Stimulated activated CD4-positive, alpha-beta T cell treated with anti-CD3 and anti-CD28 coated beads, Interleukin-15, amount 100 ng/mL, for 1 hour (primary cell): Measurements from ENCODE around the gene SLC17A7.
A peak's percentile ranks its signal among the peaks of the same experiment; 100 is the strongest.
"Not testable (repeated sequence)": the region's sequence is repeated elsewhere in the genome, so short reads cannot be mapped to it uniquely, and the experiment has no call there.

Experiments used
- DNase-seq, 2 donors: peaks; one replicate each; pipeline ENCODE4 v3.0.0-alpha.2; 2020; ENCODE audit warnings: low read depth in 1 of 2, low spot score in 1 of 2

The SLC17A7 gene

DNA sequence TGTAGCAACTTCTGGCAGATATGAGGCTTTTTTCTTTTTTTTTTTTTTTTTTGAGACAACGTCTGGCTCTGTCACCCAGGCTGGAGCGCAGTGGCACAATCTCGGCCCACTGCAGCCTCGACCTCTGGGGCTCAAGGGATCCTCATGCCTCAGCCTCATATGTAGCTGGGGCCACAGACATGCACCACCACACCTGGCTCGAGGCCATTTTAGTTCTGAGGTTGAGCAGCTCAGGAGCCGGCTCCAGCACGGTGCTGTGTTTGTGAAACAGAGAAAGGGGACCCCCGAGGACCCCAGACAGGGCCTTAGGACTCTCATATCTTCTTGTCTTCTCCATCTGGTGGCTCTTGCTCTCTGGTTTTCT is 29.3 kb upstream of the SLC17A7 start:
- no peak for DNase-seq

DNA sequence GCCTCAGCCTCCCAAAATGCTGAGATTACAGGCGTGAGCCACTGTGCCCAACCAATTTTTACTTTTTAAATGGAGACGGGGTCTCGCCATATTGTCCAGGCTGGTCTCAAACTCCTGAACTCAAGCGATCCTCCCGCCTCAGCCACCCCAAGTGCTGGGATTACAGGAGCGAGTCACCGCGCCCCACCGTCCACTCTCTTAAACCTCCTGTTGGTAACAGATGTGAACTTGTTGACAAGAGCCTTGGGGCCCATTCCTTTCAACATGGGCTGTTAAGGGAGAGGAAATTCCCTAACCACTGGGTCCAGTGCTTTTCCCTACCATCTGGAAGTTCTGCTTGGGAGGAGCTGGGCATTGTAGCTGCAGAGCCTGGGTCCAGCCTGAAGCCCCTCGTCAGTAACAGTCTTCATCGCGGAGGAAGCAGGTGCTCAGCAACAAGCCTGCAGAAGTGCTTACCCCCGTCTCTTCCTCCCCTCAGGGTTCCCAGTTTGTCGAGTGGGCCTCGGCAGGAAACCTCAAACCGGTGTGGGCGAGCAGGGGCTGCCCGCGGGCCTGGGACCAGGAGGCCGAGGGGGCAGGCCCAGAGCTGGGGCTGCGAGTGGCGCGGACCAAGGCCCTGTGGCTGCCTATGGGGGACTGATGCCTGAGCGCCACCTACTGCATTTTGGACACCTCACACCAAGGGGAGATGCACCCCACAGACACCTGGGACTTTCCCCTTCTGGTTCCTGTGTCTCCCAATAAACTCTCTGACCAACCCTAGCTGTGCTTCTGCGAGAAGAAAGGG is 28.7 kb upstream of the SLC17A7 start:
- peak; percentile 52 to 56 for DNase-seq

DNA sequence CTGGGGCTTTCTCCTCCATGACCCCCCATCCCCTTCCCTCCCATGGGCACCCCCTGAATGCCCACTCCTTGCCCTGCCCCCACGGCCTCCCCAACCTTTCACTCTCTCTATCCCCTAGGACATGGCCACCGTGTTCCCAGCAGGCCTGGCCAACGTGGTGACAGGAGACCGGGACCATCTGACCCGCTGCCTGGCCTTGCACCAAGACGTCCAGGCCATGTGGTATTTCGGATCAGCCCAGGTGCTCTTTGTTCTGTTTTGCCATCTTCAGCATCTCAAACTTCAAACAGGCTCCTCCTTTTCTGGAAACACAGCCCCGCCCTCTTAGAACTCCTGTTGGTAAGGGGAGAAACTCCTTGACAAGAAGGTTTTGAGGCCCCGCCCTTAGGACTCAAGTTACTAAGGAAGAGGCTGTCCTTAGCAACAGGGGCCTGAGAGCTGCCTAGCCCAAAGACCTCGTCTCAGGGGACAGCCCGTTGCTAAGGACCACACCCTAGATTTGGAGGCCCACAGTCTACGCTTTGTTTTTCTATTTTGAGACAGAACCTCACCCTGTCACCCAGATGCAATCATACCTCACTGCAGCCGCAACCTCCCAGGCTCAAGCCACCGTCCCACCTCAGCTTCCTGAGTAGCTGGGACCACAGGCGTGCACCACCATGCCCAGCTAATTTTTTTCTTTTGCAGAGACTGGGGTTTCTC is 27.6 kb upstream of the SLC17A7 start:
- peak in 1 of 2 donors; percentile 76 for DNase-seq

DNA sequence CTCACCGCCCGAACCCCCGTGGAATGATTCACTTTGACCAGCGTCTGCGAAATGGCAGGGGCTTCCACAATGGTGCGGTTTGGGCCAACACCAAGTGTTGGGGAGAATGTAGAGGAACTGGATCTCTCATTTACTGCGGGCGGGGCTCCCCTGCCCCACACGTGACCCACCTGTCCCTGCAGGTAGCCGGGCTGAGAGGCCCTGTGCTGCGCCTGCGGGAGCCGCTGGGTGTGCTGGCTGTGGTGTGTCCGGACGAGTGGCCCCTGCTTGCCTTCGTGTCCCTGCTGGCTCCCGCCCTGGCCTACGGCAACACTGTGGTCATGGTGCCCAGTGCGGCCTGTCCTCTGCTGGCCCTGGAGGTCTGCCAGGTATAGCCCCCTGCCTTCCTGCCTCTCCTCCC is 26.9 kb upstream of the SLC17A7 start:
- no peak for DNase-seq

DNA sequence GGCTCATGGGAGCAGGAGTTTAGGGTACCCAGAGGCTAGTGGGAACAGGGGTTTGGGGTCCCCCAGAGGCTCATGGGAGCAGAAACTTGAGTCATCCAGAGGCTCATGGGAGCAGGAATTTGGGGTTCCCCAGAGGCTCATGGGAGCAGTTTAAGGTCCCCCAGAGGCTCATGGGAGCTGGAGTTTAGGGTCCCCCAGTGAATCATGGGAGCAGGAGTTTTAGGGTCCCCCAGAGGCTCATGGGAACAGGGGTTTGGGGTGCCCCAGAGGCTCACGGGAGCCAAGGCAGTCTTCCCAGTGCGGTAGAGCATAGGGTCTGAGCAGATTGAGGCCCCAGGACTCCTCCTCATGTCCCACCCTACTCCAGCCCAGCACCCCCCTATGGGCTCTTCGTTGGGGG is 24.0 kb upstream of the SLC17A7 start:
- DNase-seq = no peak

DNA sequence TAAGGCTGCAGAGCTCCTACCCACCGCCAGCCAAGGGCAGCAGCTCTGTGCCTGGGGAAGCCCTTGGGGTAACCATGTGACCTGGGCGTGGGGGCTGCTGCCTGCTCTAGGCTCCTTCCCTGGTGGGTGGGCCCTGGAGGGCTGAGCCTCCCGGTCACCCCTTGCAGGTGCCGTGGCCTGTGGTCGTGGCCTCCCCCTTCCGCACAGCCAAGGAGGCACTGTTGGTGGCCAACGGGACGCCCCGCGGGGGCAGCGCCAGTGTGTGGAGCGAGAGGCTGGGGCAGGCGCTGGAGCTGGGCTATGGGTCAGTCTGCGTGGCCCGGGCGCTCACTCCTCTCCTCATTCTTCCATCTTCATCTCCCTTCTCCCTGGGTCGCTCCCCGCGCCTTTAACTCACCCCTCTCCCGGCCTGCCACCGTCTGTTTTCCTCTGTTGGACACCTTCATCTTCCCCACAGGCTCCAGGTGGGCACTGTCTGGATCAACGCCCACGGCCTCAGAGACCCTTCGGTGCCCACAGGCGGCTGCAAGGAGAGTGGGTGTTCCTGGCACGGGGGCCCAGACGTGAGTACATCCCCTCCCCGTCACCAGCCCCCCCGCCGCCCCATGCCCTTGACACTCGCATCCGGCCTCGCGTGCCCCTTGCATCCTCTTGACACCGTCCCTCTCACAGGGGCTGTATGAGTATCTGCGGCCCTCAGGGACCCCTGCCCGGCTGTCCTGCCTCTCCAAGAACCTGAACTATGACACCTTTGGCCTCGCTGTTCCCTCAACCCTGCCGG is 22.8 kb upstream of the SLC17A7 start:
- DNase-seq = no peak

DNA sequence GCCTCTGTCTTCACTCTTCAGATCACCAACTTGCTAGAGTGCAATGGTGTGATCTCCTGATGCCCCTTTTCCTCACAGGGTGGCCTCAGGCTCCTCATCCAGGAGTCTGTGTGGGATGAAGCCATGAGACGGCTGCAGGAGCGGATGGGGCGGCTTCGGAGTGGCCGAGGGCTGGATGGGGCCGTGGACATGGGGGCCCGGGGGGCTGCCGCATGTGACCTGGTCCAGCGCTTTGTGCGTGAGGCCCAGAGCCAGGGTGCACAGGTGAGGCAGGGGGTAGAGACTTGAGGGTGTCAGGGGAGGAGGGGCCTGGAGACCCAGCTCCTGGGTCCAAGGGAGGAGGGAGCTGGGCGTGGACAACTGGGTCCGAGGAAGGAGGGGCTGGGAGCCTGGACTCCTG is 21.2 kb upstream of the SLC17A7 start:
- no peak for DNase-seq

DNA sequence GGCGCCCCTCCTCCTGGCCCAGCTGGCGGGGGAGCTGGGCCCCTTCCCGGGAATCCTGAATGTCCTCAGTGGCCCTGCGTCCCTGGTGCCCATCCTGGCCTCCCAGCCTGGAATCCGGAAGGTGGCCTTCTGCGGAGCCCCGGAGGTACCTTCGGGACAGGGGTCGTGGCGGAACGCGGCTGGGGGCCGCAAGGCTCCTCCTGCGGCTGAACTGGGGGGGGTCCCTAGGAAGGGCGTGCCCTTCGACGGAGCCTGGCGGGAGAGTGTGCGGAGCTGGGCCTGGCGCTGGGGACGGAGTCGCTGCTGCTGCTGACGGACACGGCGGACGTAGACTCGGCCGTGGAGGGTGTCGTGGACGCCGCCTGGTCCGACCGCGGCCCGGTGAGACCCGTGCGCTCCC is 20.3 kb upstream of the SLC17A7 start:
- no peak for DNase-seq

DNA sequence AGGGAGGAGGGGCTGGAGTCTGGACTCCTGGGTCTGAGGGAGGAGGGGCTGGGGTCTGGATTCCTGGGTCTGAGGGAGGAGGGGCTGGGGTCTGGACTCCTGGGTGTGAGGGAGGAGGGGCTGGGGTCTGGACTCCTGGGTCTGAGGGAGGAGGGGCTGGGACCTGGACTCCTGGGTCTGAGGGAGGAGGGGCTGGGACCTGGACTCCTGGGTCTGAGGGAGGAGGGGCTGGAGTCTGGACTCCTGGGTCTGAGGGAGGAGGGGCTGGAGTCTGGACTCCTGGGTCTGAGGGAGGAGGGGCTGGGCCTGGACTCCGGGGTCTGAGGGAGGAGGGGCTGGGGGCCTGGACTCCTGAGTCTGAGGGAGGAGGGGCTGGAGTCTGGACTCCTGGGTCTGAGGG is 19.8 kb upstream of the SLC17A7 start:
- DNase-seq = not testable (repeated sequence)

DNA sequence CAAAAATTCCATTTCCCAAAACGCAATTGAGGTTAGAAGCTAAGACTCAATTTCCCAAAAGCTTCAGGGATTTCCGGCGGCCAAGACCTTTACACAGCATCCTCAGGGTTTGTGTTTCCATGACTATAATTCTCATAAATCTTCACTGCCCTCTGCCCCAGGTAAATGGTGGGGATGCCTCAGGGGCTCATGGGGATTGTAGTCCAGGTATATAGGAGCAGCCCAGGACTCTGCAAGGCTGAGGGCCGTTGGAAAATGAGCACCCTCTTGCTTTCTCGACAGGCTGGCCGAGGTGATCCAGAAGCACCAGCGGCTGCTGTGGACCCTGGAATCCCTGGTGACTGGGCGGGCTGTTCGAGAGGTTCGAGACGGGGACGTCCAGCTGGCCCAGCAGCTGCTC is 18.1 kb upstream of the SLC17A7 start:
- no peak for DNase-seq

DNA sequence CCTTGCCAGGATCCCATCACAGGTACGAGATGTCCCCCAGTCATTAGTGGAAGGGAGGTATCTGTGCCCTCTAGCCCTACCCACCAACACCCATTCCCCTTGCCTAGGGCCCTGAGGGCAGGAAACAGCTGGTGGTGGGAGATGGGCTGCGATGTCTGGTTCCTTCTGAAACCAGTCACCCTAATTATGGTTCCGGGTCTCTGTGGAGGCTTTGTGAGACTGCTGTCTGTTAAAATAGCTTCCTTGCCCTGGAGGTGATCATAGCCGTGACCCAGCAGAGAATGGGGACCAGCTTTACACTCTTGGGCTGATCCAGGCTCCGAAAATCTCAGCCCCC is 17.2 kb upstream of the SLC17A7 start:
- DNase-seq = no peak

DNA sequence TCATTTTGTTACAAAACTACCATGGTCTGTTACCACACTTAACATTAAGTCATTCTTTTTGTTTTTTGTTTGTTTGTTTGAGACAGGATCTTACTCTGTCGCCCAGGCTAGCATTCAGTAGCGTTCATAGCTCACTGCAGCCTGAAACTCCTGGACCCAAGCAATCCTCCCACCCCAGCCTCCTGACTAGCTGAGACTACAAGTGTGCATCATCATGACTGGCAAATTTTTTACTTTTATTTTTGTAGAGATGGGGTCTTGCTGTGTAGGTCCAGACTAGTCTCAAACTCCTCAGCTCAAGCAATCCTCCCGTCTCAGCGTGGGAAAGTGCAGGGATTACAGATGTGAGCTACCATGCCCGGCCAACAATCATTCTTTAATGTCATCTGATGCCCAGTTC is 15.0 kb upstream of the SLC17A7 start:
- DNase-seq = no peak

DNA sequence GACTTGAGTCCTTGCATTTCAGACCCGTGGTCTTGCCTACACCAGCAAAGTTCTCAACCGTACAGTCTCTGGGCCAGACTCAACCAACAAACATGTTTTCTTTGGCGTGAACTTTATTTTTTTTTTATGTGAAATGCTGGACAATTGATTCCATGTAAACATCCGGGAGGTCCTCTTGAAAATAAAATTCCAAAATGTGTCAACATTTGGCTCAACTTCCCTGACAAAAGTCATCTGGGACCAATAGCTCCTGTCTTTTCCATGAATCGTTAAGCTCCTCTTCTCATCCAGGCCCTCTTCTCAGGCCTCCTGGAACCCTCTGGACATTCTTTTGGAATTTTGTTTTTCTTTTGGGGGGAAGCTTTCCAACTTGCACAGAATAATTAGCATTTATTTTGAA is 14.4 kb upstream of the SLC17A7 start:
- DNase-seq = no peak

DNA sequence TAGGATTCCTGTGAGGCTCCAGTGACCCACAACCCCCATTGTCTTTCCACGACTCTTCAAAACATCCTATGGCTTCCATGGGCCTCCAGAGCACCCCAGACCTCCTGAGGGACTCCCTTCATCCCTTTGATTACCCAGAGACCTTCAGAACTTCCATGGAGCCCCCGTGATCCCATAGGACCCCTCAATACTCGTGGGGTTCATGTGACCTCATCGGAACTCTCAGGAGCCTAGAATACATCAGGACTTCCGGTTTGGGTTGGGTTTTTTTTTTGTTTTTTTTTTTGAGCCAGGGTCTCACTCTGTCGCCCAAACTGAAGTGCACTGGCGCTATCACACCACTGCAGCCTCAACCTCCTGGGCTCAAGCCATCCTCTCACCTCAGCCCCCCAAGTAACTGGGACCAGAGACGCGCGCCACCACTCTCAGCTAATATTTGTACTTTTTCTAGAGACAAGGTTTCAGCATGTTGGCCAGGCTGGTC is 12.5 kb upstream of the SLC17A7 start:
- DNase-seq = no peak

DNA sequence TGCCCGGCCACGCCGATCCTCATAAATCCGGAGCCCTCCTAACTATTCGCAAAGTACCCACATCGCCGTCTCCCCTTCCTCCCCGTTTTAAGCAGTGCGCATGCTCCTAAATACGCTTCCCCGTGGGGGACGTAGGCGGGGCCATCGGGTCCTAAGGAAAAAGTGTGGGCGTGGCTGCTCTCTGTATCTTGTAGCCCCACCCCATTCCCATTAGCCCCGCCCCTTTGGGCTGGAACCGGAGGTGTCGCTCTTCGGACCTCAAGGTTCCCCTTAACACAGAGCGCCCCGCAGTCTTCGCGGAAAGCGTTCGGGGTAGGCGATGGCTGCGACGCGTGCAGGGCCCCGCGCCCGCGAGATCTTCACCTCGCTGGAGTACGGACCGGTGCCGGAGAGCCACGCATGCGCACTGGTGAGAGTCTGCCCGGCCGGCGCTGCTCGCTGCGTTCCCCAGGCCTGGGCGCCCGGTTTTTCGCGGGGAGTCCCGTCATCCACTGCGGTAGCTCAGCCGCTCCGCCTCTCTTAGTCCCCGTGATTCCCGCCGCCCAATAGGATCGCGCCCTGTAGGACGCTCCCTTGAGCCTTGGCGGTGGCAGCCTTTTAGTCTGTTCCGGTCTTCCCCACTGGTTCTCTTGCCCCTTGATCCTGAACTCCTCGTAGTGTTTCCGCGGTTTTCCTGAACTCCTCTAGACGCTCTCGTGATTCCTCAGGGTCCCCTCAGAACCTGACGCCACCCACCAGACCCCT is 11.9 kb upstream of the SLC17A7 start, which contains the start of gene ALDH16A1:
ALDH16A1 (plus strand) TSS at position 213 of the 744 bp plus-strand sequence; CDS start at position 320, 107 bp downstream.
- peak; percentile 94 to 95 for DNase-seq

DNA sequence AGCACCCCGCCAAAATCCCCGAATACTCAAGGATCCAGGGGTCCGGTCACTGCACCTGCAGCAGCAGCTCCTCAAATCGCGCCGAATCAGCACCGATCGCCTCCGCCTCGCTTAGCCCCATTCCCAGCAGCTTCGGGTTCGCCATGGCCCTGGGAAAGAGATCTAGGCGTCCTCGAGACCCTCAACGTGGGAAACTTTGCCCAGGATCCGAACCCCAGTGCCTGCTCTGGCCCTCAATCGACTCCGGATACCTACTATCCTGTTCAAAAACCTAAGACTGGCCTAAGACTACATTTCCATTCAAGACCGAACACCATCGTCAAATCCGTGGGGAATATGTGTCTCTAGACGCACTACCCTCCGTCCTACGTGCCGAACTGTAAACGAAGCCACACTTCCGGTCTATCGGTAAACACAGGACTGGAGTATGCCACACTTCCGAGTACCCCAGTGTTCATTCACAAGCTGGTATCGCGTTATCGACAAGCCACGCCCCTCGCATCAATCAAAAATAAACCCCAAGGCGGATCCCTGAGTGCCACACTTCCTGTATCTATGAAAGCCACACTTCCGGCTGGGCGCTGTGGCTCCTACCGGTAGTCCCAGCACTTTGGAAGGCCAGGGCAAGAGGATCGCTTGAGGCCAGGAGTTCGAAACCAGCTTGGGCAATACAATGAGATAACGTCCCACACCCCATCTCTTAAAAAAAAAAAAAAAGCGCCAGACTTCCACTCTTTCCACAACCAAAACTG is 10.3 kb upstream of the SLC17A7 start, which contains the start of gene PIH1D1:
PIH1D1 (minus strand) TSS at position 385 of the 752 bp plus-strand sequence; CDS start at position 145, 240 bp downstream.
- DNase-seq = peak; percentile 73 to 84

DNA sequence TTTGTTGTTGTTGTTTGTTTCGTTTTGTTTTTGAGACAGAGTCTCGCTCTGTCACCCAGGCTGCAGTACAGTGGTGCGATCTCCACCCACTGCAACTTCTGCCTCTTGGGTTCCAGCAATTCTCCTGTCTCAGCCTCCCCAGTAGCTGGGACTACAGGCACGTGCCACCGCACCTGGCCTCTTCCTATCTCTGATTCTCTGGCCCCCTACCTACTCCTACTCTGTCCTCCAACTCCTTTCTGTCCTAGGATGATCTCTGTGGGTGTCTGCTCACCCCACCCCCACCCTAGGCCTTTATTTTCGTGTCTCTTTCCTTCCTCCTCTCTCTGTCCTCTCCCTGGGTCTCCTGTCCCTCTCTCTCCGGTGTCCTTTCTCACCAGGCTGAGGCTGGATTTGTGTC is 9.1 kb upstream of the SLC17A7 start:
- DNase-seq = no peak

DNA sequence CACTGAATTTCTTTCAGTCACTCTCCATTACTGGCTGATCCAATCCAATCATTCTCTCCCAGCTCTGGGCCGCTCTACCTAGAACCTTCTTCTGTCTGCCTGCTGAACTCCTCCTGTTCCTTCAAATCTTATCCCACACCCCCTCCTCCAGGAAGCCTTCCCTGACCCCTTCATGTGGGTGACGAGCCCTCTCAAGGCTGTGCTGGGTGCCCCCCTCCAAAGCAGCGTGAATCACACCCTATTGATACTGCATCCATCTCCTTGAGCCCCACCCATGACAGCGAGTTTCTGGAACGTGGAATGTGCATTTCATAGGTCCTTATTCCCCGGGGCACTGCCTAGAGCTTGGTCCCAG is 7.1 kb upstream of the SLC17A7 start:
- DNase-seq = no peak

DNA sequence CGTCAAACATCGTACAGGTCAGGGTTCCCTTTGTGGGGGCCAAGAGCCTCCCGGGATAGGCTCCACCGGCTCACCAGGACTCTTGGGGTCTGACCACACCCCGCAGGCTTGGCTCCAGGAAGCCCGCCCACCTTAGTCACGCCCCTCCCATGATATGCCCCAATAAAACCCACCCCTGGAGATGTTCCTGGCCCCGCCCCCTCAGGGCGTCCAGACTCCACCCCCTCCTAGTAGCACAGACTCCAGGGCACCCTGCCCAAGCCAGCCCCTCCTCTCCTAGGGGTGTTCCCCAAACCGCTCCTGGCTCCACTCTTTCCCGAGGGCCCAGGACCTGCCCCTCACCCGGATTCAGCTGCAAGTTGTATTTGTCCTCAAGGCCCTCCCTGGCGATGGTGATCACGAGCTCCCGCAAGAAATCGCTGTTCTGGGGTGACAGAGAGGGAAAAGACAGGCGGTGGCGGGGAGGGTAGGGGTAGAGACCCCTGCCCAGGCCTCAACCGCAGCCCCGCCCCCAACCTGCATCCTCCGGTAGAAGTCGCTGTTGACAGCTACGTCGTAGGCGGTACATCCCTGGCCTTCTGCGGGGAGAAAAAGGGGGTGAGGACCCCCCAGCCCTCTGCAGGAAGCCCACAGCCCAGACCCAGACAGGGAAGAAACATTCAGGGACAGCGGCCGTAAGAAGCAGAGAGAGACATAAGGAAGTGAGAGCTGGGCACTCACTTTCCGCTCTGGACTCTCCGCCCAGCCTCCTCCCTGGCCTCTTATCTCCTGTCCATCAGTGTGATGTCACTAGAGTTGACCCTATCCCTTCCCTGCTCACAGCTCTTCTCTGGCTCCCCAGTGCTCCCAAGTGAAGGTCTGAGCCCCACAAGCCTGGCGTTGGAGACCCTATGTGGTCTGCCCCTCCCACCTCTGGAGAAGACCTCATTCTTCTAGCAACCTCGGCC is 6.4 kb upstream of the SLC17A7 start:
- no peak for DNase-seq
